HepG2 (cell line): ENCODE measurements around the gene PXK. TPM values are rescaled to one million over a fixed set of nuclear protein-coding genes. Genes with fewer than 3 reads are reported as not detected.
A peak's percentile ranks its signal among the peaks of the same experiment; 100 is the strongest.

Experiments
- IKZF5 ChIP-seq: IDR thresholded peaks from 2 replicates; pipeline ENCODE4 v1.6.1; 2018; ENCODE audit warnings: missing genetic modification reagents, mild to moderate bottlenecking, missing compliant biosample characterization
- RELA ChIP-seq: sonication (generic); formaldehyde crosslinking; IDR thresholded peaks from 2 replicates; pipeline ENCODE4 v1.4.0; 2020; ENCODE audit warnings: missing genetic modification reagents
- SIX4 ChIP-seq: sonication (generic); formaldehyde crosslinking; IDR thresholded peaks from 2 replicates; pipeline ENCODE4 v1.4.0; 2020; ENCODE audit warnings: missing genetic modification reagents
- ZBED4 ChIP-seq: sonication (generic); formaldehyde crosslinking; IDR thresholded peaks from 2 replicates; pipeline ENCODE4 v1.4.0; 2020; ENCODE audit warnings: missing genetic modification reagents, borderline replicate concordance
- ZBTB34 ChIP-seq: sonication (generic); formaldehyde crosslinking; IDR thresholded peaks from 2 replicates; pipeline ENCODE4 v1.8.0; 2022; ENCODE audit warnings: mild to moderate bottlenecking, missing genetic modification reagents
- ZFAT ChIP-seq: sonication (generic); formaldehyde crosslinking; conservative IDR thresholded peaks from 2 replicates; pipeline ENCODE4 v1.8.1; 2023; ENCODE audit warnings: missing genetic modification reagents, inconsistent platforms
- ZFP36L2 ChIP-seq: sonication (generic); formaldehyde crosslinking; IDR thresholded peaks from 2 replicates; pipeline ENCODE4 v1.4.0; 2020; ENCODE audit warnings: missing genetic modification reagents
- ZMYM3 ChIP-seq: sonication (generic); formaldehyde crosslinking; IDR thresholded peaks from 2 replicates; pipeline ENCODE4 v1.5.1; 2020; ENCODE audit warnings: mild to moderate bottlenecking, missing genetic modification reagents
- ZMYM4 ChIP-seq: sonication (generic); formaldehyde crosslinking; IDR thresholded peaks from 2 replicates; pipeline ENCODE4 v1.8.1; 2023; ENCODE audit warnings: mild to moderate bottlenecking, missing genetic modification reagents
- ZNF180 ChIP-seq: sonication (generic); formaldehyde crosslinking; IDR thresholded peaks from 2 replicates; pipeline ENCODE4 v1.4.0; 2020; ENCODE audit warnings: low read depth, missing genetic modification reagents, borderline replicate concordance
- ZNF207 ChIP-seq: fragments of 450-650 bp; IDR thresholded peaks from 2 replicates; pipeline ENCODE4 v1.6.1; 2016; ENCODE audit warnings: antibody characterized with exemption, borderline replicate concordance
- ZNF333 ChIP-seq: sonication (generic); formaldehyde crosslinking; IDR thresholded peaks from 2 replicates; pipeline ENCODE4 v1.4.0; 2020; ENCODE audit warnings: mild to moderate bottlenecking, missing genetic modification reagents, borderline replicate concordance
- ZNF562 ChIP-seq: sonication (generic); formaldehyde crosslinking; IDR thresholded peaks from 2 replicates; pipeline ENCODE4 v1.8.0; 2022; ENCODE audit warnings: missing genetic modification reagents, borderline replicate concordance
- ZNF597 ChIP-seq: sonication (generic); formaldehyde crosslinking; IDR thresholded peaks from 2 replicates; pipeline ENCODE4 v1.5.0; 2020; ENCODE audit warnings: missing genetic modification reagents
- ZNF75D ChIP-seq: sonication (generic); formaldehyde crosslinking; IDR thresholded peaks from 2 replicates; pipeline ENCODE4 v1.8.1; 2023; ENCODE audit warnings: missing genetic modification reagents, mild to moderate bottlenecking, borderline replicate concordance
- ZNF850 ChIP-seq: sonication (generic); formaldehyde crosslinking; conservative IDR thresholded peaks from 2 replicates; pipeline ENCODE4 v1.9.0; 2021; ENCODE audit warnings: mild to moderate bottlenecking, missing genetic modification reagents
- ZUFSP ChIP-seq: sonication (generic); formaldehyde crosslinking; IDR thresholded peaks from 2 replicates; pipeline ENCODE4 v1.9.0; 2021; ENCODE audit warnings: missing genetic modification reagents, mild to moderate bottlenecking, borderline replicate concordance
- polyA plus RNA-seq, 8 experiments: library from polyadenylated mRNA; depleted of rRNA in 3 of 8; stranded (reverse) in 7 of 8; unstranded in 1 of 8; fragments of >200 nt; fragmentation: Illumina TruSeq in 4 of 8; extraction: Trizol in 4 of 8; gene quantifications; 2 replicates each; pipeline versions ENCODE4 v1.2.1 to v1.2.3, GENCODE V29; 2011 to 2016; ENCODE audit warnings: low read depth in 4 of 8, missing spikeins in 1 of 8, mixed read lengths in 1 of 8; ENCODE audit not compliant: insufficient read depth in 1 of 8
- total RNA-seq, 5 experiments: library from RNA; depleted of rRNA; stranded (reverse); fragments of >200 nt; fragmentation: Illumina TruSeq; extraction: Trizol; gene quantifications; 2 replicates each; pipeline ENCODE4 v1.2.3, GENCODE V29; 2016; ENCODE audit warnings: low read depth in 1 of 5

Gene PXK
- total and polyA plus RNA-seq, 2 of the 13 experiments (the other 11 are each of a cell fraction or from before 2014, with no cell fraction given) = 6.4 to 18.6 TPM

- TF ChIP-seq ZFP36L2 (CRISPR knock-in tag) = no peak
- TF ChIP-seq ZFAT (CRISPR knock-in tag) = no peak
- TF ChIP-seq ZMYM3 (CRISPR knock-in tag) = peak; percentile 38
- no peak for TF ChIP-seq ZNF562 (CRISPR knock-in tag)
- TF ChIP-seq ZBTB34 (CRISPR knock-in tag) = peak; percentile 67
- no peak for TF ChIP-seq ZNF597 (CRISPR knock-in tag)
- TF ChIP-seq ZNF207 = no peak
- TF ChIP-seq ZUFSP (CRISPR knock-in tag) = no peak
- TF ChIP-seq ZNF850 (CRISPR knock-in tag) = no peak
- no peak for TF ChIP-seq ZNF180 (CRISPR knock-in tag)
- TF ChIP-seq ZMYM4 (CRISPR knock-in tag) = peak; percentile 64
- peak; percentile 100 for TF ChIP-seq SIX4 (CRISPR knock-in tag)
- peak; percentile 73 for TF ChIP-seq ZBED4 (CRISPR knock-in tag)
- no peak for TF ChIP-seq ZNF333
- no peak for TF ChIP-seq RELA (CRISPR knock-in tag)
- TF ChIP-seq ZNF75D = no peak
- peak; percentile 86 for TF ChIP-seq IKZF5 (CRISPR knock-in tag)
These were observed 138.6 kb downstream of the PXK start (continued) for GRCh38 chr3:58471025-58471887.
